ENCODE data around the gene FOXF1. TPM values are rescaled to one million over a fixed set of nuclear protein-coding genes. Genes with fewer than 3 reads are reported as not detected.
A peak's percentile ranks its signal among the peaks of the same experiment; 100 is the strongest.

FOXF1 gene
- total and polyA plus RNA-seq, 7 donors = 2.5 to 74.2 (median 44.6) TPM

DNA sequence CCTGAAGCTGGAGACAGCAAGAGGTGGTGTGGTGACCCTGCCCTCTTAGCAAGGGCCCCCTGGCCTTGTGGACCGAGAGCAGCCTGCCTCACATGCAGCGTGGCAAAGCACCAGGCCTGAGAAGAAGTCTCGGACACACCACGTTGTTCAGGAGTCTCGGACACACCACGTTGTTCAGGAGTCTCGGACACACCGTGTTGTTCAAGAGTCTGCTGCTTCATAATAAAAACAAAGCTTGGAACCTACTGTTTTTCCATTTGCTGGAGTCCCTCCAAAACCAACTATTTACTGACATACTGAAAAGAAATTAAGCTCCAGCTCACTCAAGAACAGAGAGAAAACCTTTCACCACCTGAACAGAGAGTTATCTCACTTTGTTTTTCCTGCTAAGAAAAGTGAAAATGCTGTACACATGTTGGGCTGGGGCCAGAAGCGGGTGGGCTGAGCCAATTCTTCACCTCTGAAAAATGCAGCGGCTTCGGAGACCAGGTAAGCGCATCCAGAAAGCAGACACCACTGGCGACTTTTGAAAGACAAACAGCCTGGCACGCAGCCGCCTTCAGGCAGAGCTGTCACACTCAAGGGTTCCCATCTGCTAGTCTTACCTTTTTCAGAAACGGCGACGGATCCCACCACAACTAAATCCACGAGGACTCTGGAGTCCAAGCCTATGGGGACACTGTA, 35.8 kb downstream of the FOXF1 start:
- intact Hi-C loops (cut with DNase I) = no loop called here
- WGBS, 2 donors = 93 to 94% methylated on average over 19 of the region's 19 CpGs
- Histone ChIP-seq H3K27ac (no peak overlapping the region), H3K4me3 (no peak overlapping the region), H3K9me3 (no peaks in the 10 kb centered on the region), H3K27me3 (no peaks in the 10 kb centered on the region), H3K36me3 (peaks cover 8 to 90% (median 38%) of the 10 kb centered on the region in 4 donors), H3K4me1 (no peaks in the 10 kb centered on the region)
- TF ChIP-seq EP300 (IDR thresholded peaks at IDR 0.05) (no peak), POLR2A (IDR thresholded peaks at IDR 0.05) (no peak), POLR2AphosphoS5 (IDR thresholded peaks at IDR 0.05) (no peak), CTCF (IDR thresholded peaks at IDR 0.05) (no peak)
- DNase-seq = peak; percentile 46

DNA sequence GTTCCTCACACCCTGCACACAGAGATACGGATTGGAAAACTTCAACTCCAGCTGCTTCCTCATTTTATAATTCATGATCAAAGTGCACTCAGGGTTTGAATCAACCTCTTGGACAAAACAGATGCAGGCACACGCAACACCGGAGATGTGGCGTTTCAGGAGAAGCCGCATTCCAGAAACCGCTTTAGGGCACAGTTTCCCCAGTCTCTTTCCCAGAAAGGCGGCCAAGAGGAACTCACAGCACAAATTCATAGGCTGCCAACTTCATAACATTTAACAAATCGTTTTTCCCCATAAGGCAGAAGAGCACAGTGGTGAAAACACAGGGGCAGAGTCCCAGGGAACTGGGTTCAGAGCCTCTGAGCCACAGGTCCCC, 36.3 kb downstream of the FOXF1 start:
- Histone ChIP-seq H3K27ac (no peak overlapping the region), H3K9me3 (no peaks in the 10 kb centered on the region), H3K36me3 (peaks cover 4 to 90% (median 33%) of the 10 kb centered on the region in 4 donors), H3K4me3 (no peak overlapping the region), H3K27me3 (no peaks in the 10 kb centered on the region), H3K4me1 (no peaks in the 10 kb centered on the region)
- WGBS, 2 donors = 87 to 93% methylated on average over 8 of the region's 8 CpGs
- TF ChIP-seq EP300 (IDR thresholded peaks at IDR 0.05) = no peak
- no peak for TF ChIP-seq POLR2A (IDR thresholded peaks at IDR 0.05)
- no peak for TF ChIP-seq POLR2AphosphoS5 (IDR thresholded peaks at IDR 0.05)
- TF ChIP-seq CTCF (IDR thresholded peaks at IDR 0.05) = no peak
- intact Hi-C loops (cut with DNase I) = no loop called here
- DNase-seq = no peak

- Histone ChIP-seq H3K27me3 (no peaks in the 10 kb centered on the region), H3K27ac (no peak overlapping the region), H3K36me3 (peaks cover 0 to 89% (median 27%) of the 10 kb centered on the region in 4 donors), H3K4me3 (no peak overlapping the region), H3K4me1 (no peaks in the 10 kb centered on the region), H3K9me3 (no peaks in the 10 kb centered on the region)
- intact Hi-C loops (cut with DNase I) = no loop called here
- WGBS, 2 donors = 96 to 97% methylated on average over 11 of the region's 11 CpGs
- TF ChIP-seq EP300 (IDR thresholded peaks at IDR 0.05) (no peak), CTCF (IDR thresholded peaks at IDR 0.05) (no peak), POLR2AphosphoS5 (IDR thresholded peaks at IDR 0.05) (no peak), POLR2A (IDR thresholded peaks at IDR 0.05) (no peak)
- peak; percentile 57 for DNase-seq
Observed at GRCh38 chr16:86547286-86547685, 37.0 kb downstream of the FOXF1 start.

GRCh38 chr16:86549076-86549892, 39.0 kb downstream of the FOXF1 start:
- Histone ChIP-seq H3K4me3 (no peak overlapping the region), H3K27ac (no peak overlapping the region), H3K9me3 (no peaks in the 10 kb centered on the region), H3K27me3 (no peaks in the 10 kb centered on the region), H3K4me1 (peaks cover 0 to 11% (median 4%) of the 10 kb centered on the region in 4 donors), H3K36me3 (peaks cover 0 to 72% (median 22%) of the 10 kb centered on the region in 4 donors)
- peak; percentile 40 for DNase-seq
- TF ChIP-seq CTCF (IDR thresholded peaks at IDR 0.05) (no peak), POLR2A (IDR thresholded peaks at IDR 0.05) (no peak), POLR2AphosphoS5 (IDR thresholded peaks at IDR 0.05) (no peak), EP300 (IDR thresholded peaks at IDR 0.05) (no peak)
- intact Hi-C loops (cut with DNase I) = no loop called here
- WGBS, 2 donors = 76 to 86% methylated on average over 8 of the region's 8 CpGs
